Large intestine (tissue), 3 donors: Measurements from ENCODE around the gene C12orf60. TPM values are rescaled to one million over a fixed set of nuclear protein-coding genes. Genes with fewer than 3 reads are reported as not detected.

Experiments used
- DNase-seq, 2 donors: peaks; one replicate each; pipeline versions ENCODE4 v3.0.0 to v3.0.0-alpha.2; 2013
- H3K27ac ChIP-seq: one replicate; pipeline ENCODE4 v1.5.1; 2013; ENCODE audit warnings: low read length
- H3K27me3 ChIP-seq: 2 replicates; pipeline ENCODE4 v1.6.1; 2013; ENCODE audit warnings: low read length; ENCODE audit not compliant: control insufficient read depth, insufficient read depth
- H3K36me3 ChIP-seq: 2 replicates; pipeline ENCODE4 v1.6.1; 2013; ENCODE audit warnings: low read length; ENCODE audit not compliant: control insufficient read depth, insufficient read depth
- H3K4me1 ChIP-seq: one replicate; pipeline ENCODE4 v1.6.1; 2013; ENCODE audit warnings: low read length; ENCODE audit not compliant: control insufficient read depth, insufficient read depth
- H3K4me3 ChIP-seq: one replicate; pipeline ENCODE4 v1.5.1; 2013; ENCODE audit warnings: low read length
- H3K9me3 ChIP-seq: one replicate; pipeline ENCODE4 v1.6.1; 2013; ENCODE audit warnings: mild to moderate bottlenecking, low read depth, low read length, moderate library complexity; ENCODE audit not compliant: control insufficient read depth
- WGBS: methylation state at CpG from one replicate; pipeline ENCODE4 v1.1.5; 2013; ENCODE audit warnings: low lambda C conversion rate; ENCODE audit not compliant: insufficient coverage; 5-methylcytosine and 5-hydroxymethylcytosine counted together
- polyA plus RNA-seq: library from polyadenylated mRNA; unstranded; fragments of 120-200 nt; gene quantifications from one replicate; pipeline ENCODE4 v1.2.1, GENCODE V29; 2013

The C12orf60 gene
- polyA plus RNA-seq, 1 donor = 1.8 TPM

DNA sequence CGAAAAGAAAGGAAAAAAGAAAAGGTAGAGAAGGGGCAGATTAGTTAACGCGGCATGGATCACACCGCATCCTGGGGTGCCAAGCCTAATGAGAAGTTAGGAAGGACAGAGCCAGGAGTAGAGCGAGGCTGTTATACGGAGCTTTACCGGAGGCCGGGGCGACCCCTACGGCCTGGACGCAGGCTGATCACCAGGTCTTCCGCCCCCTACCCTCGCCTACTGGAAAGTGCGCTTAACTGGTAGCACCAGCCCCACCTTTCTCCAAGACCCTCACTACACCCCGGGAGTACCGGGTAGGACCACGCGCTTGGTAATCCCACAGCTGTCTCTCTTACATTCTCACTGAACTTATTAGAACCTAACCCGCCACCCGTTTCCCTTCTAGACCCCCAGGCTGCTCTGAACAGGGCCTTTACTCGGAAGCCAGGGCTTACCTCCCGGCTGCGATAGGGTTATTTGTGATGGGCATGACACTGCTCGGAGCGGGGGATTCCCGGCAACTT, 34.0 kb upstream of the C12orf60 start:
- Histone ChIP-seq H3K27ac (peak overlapping the region; percentile 95), H3K9me3 (no peaks in the 10 kb centered on the region), H3K4me1 (peaks cover 4% of the 10 kb centered on the region), H3K27me3 (no peaks in the 10 kb centered on the region), H3K4me3 (peak overlapping the region; percentile 80), H3K36me3 (no peaks in the 10 kb centered on the region)
- DNase-seq = peak in 1 of 2 donors; percentile 39
- 0% methylated on average over 1 of the region's 26 CpGs for WGBS

DNA sequence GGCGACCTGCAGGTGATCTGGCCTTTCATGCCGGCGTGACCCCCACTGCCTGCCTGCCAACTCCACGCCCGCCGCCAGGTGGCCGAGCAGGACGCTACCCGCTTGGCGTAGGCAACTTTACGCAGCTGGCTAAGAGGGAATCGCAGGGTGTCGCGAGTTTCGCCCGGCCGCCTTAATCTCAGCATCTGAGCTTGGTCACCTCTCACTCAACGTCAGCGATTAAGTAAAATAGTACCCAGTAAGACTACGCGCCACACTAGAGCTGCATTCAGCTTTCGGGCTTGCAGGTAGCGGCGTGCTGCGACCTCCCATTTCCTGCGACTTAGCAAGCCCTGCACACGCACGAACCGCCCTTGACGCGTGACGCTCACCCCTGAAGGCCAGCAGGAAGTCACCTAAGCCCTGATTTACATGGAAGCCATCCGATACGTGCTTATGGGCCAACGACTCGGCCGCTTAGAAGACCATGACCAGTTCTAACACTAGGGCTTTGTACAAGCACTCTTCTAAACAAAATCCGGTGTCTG, 33.4 kb upstream of the C12orf60 start:
- Histone ChIP-seq H3K36me3 (no peaks in the 10 kb centered on the region), H3K27me3 (no peaks in the 10 kb centered on the region), H3K9me3 (no peaks in the 10 kb centered on the region), H3K27ac (peak overlapping the region; percentile 95), H3K4me3 (peak overlapping the region; percentile 80), H3K4me1 (peaks cover 4% of the 10 kb centered on the region)
- peak; percentile 80 to 91 for DNase-seq
- no CpG with 5 or more reads among the region's 38 CpGs for WGBS

DNA sequence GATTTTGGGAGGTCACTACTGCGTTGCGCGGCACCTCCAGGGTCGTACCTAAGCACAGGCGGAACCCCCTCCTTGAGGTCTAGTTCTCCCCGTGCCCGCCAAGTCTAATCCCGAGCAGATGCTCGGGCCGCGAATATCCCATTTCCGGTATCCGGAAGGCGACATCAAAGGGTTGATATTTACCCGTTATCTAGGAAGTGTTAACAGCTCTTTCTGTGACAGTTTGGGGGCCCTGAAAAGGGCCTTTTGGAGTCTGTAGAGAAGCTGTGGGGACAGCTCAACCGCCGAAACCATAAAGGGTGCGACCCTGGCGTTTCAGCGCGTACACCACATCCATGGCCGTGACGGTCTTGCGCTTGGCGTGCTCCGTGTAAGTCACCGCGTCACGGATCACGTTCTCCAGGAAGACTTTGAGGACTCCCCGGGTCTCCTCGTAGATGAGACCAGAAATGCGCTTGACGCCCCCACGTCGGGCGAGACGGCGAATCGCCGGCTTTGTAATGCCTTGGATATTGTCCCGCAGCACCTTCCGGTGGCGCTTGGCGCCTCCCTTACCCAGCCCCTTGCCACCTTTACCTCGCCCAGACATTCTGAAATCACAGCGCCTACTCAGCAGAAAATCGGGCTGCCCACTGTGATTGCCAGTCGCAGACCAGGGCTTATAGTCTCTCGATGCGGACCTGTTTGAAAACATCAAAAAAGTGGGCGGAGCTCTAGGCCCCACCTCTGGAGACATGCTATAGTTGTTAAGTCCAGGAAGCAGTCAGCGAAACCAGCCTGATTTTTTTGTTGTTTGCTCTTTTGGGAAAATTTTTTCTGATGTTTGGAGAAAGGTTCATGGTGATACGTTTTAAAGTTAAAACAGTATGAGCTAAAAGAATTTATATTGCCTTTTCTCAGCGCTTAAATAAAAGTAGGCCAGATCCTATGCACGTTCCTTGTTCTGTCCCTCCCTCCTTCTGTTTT, 32.7 kb upstream of the C12orf60 start:
- Histone ChIP-seq H3K27me3 (no peaks in the 10 kb centered on the region), H3K27ac (peak overlapping the region; percentile 95), H3K4me3 (peak overlapping the region; percentile 80), H3K36me3 (no peaks in the 10 kb centered on the region), H3K4me1 (peaks cover 4% of the 10 kb centered on the region), H3K9me3 (no peaks in the 10 kb centered on the region)
- peak; percentile 95 to 97 for DNase-seq
- WGBS = 0% methylated on average over 2 of the region's 56 CpGs

DNA sequence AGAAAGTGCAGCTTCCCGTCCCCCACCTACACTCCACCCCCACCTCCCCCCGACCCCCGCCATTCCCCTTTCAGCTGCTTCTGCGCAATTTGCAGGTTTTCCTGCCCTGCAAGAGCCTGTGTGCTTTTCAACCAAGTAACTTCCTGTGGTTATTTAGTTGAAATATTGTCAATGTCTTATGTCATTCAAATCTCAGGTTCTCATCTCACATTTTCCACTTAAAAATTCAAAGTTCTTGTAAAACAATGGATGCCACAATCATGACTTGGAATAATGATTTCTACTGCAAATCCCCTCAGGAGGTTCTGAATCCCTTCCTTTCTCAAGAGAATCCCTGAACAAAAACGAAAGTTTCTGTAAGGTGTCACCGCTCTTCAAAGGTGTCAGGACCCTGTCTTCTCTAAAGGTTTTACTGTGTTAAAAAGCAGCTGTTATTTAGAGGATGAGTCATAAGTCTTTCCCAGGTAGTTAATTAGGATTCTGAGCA, 31.8 kb upstream of the C12orf60 start:
- H3K36me3 ChIP-seq = no peaks in the 10 kb centered on the region
- H3K27ac ChIP-seq = peak overlapping the region; percentile 95
- H3K4me1 ChIP-seq = peaks cover 13% of the 10 kb centered on the region
- H3K27me3 ChIP-seq = no peaks in the 10 kb centered on the region
- DNase-seq = peak in 1 of 2 donors; percentile 37
- H3K9me3 ChIP-seq = no peaks in the 10 kb centered on the region
- WGBS = no CpG with 5 or more reads among the region's 6 CpGs
- H3K4me3 ChIP-seq = peak overlapping the region; percentile 80

DNA sequence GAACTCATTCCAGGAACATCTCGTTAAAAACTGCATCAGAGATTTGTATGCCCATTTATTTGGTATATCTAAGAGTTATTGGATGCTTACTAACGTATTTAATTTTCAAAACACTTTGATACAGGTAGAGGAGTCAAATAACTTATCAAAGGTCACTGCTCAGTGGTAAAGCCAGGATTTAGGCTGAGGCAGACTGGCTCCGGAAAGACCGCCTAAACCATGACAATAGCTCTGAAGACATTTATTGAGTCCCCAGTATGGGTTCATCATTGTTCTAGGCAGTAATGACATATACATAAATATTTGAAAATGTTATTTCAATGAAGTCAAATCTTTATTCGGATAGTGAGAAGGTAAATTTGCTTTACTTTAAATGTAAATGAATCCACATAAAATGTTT, 30.5 kb upstream of the C12orf60 start:
- Histone ChIP-seq H3K9me3 (no peaks in the 10 kb centered on the region), H3K4me1 (peaks cover 20% of the 10 kb centered on the region), H3K36me3 (no peaks in the 10 kb centered on the region), H3K4me3 (peak overlapping the region; percentile 79), H3K27me3 (no peaks in the 10 kb centered on the region), H3K27ac (peak overlapping the region; percentile 95)
- WGBS = 86% methylated on average over 2 of the region's 5 CpGs
- DNase-seq = no peak

DNA sequence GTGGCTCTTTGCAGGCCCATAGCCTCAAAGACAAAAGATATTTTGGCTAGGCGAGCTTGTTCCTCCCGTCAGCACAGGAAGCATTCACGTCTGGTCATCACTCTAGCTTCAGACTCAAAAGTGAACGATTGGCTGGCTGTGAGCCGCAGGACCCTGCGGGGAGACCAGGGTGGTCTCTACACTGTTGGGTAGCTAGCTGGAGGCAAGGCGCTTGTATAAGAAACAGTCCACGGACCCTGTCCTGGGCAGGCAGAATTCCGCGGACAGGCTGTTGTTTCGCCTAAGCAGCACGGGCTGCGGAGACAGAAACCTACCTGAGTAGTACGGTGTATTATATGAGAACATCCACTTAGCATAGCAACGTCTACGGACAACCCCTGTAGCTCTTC, 29.8 kb upstream of the C12orf60 start:
- Histone ChIP-seq H3K27ac (peak overlapping the region; percentile 95), H3K36me3 (no peaks in the 10 kb centered on the region), H3K27me3 (no peaks in the 10 kb centered on the region), H3K4me3 (peak overlapping the region; percentile 79), H3K4me1 (peaks cover 20% of the 10 kb centered on the region), H3K9me3 (no peaks in the 10 kb centered on the region)
- WGBS = 0% methylated on average over 2 of the region's 16 CpGs
- DNase-seq = no peak

DNA sequence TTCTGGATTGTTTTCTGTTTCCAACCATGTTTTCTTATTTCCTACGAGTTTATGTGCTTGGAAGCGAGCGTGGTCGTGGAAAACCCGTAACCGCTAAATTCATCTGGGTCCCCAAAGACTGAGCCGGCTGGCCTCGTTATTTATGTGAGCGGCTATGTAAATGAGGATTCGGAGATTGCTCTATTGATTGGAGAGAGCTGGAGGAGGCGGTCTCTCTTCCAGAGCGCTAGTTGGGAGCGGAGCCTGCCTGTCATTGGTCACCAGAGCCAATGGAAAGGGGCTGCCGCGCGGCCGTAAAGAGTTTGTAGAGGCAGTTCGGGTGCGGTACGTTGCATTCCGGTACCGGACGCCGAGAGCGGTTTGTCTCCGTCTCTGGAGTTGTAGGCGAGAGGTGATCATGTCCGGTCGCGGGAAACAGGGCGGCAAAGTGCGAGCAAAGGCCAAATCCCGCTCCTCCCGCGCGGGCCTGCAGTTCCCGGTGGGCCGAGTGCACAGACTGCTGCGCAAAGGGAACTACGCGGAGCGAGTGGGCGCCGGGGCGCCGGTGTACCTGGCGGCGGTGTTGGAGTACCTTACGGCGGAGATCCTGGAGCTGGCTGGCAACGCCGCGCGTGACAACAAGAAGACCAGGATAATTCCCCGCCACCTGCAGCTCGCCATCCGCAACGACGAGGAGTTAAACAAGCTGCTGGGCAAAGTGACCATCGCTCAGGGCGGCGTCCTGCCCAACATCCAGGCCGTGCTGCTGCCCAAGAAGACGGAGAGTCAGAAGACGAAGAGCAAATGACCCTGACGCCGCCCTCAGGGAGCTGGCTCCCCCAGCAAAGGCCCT, 29.2 kb upstream of the C12orf60 start:
- Histone ChIP-seq H3K27me3 (no peaks in the 10 kb centered on the region), H3K36me3 (no peaks in the 10 kb centered on the region), H3K4me1 (peaks cover 20% of the 10 kb centered on the region), H3K27ac (peak overlapping the region; percentile 95), H3K4me3 (peak overlapping the region; percentile 79), H3K9me3 (no peaks in the 10 kb centered on the region)
- DNase-seq = peak; percentile 98
- 0% methylated on average over 1 of the region's 67 CpGs for WGBS

DNA sequence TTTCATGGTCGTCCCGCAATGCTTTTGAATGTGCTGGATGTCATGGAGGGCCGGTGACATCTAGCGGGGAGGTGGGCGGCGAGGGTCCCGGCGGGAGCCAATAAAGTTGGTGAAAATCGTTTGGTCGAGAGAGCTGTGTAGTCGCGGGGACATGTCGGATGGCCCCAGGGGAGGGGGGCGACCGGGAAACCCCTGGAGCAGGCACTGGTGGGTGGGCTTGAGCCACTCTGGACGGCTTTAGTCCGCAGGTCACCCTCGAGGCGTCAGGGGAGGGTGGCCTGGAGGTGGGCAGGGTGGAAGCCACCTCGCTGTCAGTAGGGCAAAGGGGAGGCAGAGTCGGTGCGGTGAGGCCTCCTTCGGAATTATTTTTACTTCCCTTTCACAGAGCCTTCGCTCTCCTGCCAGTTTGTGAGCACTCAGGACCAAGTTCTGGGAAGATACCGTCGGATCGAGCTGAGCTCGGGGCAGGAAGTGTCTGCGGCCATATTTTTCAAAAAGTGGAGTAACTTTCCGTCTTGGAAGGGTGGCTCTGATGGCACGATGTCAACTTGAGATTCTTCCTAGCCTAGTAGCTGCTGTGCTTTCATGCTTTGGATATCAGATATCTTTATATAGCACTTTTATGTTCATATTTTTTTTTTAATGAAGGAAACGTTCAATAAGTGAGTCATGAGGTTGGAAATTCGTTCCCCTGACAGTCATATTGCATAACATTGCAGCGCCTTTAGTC, 28.4 kb upstream of the C12orf60 start:
- Histone ChIP-seq H3K4me3 (peak overlapping the region; percentile 79), H3K27me3 (no peaks in the 10 kb centered on the region), H3K9me3 (no peaks in the 10 kb centered on the region), H3K36me3 (no peaks in the 10 kb centered on the region), H3K27ac (peak overlapping the region; percentile 95), H3K4me1 (peaks cover 20% of the 10 kb centered on the region)
- 0% methylated on average over 2 of the region's 34 CpGs for WGBS
- DNase-seq = peak; percentile 33 to 74

DNA sequence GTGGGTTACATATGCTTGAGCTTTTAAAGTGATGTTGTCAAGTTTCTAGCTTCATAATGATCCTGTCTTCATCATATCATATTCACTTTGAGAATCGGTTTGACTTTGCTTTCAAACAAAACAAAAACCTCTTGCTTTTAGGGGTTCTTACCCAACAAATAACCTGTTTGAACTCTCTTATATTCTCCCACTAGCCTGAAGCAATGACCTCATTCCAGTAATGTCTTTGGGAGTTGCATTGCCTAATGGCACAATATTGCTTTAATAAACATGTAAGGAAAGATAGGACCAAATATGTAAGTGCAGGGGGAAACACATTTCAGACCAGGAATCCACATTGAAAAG, 27.9 kb upstream of the C12orf60 start:
- peak overlapping the region; percentile 79 for H3K4me3 ChIP-seq
- H3K36me3 ChIP-seq = no peaks in the 10 kb centered on the region
- DNase-seq = peak in 1 of 2 donors; percentile 73
- H3K4me1 ChIP-seq = peaks cover 20% of the 10 kb centered on the region
- peak overlapping the region; percentile 95 for H3K27ac ChIP-seq
- no peaks in the 10 kb centered on the region for H3K27me3 ChIP-seq
- no peaks in the 10 kb centered on the region for H3K9me3 ChIP-seq
- 100% methylated on average over 1 of the region's 1 CpG for WGBS
